IPS-NIHi7 (cell line): ENCODE data around the gene LIMCH1.

Experiments
- DNase-seq: peaks from one replicate; pipeline ENCODE4 v3.0.0; 2012; ENCODE audit warnings: mixed read lengths; ENCODE audit errors: extremely low spot score

Gene LIMCH1

DNA sequence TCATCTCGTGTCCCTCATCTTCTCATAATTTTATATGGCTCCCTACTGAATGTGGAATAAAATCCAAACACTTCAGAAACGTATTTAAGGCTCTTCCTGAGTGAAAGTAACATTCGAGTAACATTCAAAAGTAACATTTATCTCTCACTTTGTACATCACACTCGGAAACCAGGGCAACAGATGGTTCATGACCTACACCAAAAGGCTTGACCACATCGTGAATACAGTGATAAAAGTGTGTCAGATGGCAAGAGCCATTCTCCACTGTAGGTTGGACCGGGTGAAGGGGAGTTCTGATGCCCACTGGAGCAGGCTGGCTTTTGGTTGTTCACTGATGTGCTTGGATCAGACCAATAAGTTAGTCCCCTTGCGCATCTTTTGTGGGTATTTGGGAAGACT is 5.6 kb upstream of the LIMCH1 start:
- no peak for DNase-seq

- DNase-seq: no peak
These were observed 5.1 kb upstream of the LIMCH1 start for GRCh38 chr4:41532882-41533281.

- DNase-seq: no peak
These were observed 4.3 kb upstream of the LIMCH1 start for GRCh38 chr4:41533680-41534079.

- DNase-seq: no peak
These were observed 3.6 kb upstream of the LIMCH1 start for GRCh38 chr4:41534404-41534803.

GRCh38 chr4:41535911-41536371 is 2.0 kb upstream of the LIMCH1 start:
- DNase-seq: no peak

GRCh38 chr4:41537292-41537890 is 566 bp upstream of the LIMCH1 start:
- DNase-seq: no peak

- DNase-seq: no peak
These were observed 1.0 kb downstream of the LIMCH1 start for GRCh38 chr4:41538887-41539498.

GRCh38 chr4:41539711-41540110 is 1.8 kb downstream of the LIMCH1 start:
- DNase-seq: no peak

DNA sequence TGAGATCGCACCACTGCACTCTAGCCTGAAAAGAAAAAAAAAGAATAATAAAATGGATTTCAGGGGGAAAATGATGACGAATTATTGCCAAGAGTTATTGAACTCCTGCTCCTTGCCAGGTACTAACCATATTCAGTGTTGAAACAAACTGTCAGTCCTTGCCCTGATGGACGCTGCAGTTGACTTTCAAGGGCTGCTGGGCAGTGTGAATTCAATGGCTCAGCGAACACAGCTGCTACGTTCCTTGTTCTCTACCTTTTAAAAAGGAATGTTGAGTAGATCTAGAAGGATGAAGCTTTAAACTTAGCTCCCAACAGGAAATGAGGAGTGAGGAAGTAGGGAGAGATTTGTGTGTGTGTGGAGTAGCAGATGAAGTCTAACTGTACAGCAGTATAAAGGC is 2.7 kb downstream of the LIMCH1 start:
- DNase-seq: no peak

- DNase-seq: no peak
These were observed 3.7 kb downstream of the LIMCH1 start for GRCh38 chr4:41541687-41542094.

- no peak for DNase-seq
These were observed 4.7 kb downstream of the LIMCH1 start for GRCh38 chr4:41542526-41543275.

DNA sequence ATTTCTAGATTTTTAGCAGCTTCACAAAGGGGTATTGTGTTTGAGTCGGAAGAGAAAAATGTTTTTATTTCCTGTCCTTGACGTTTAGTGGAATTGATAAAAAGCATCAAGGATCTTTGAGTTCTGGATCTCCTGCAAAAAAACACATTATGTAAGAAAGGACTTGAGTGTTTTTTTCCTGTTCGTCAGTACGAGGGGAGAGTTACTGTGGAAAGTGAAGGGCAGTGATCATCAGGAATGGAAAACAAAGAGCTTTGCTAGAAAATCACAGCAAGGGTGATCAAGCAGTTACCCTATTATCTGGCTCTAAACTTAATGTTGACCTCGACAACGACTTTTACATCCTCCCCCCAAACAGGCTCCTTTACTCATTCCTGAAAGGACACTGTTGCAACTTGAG is 7.3 kb downstream of the LIMCH1 start:
- no peak for DNase-seq

DNA sequence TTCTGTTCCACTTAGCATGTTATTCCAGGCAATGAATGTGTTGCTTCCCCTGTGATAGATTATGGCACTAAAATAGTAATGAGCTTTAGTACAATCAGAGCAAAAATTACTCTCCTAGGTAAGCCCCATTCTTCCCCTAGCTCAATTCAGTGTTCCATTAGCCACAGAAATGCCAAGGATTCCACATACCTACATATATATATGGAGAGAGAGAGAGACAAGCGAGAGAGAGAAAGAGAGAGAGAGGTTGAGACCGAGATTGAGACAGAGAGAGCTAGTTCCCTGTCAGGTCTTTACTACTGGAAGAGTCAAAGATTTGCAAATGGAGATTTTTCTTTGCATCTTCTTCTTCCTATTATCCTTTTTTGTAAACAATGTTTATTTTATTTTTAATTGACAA is 8.7 kb downstream of the LIMCH1 start:
- no peak for DNase-seq

DNA sequence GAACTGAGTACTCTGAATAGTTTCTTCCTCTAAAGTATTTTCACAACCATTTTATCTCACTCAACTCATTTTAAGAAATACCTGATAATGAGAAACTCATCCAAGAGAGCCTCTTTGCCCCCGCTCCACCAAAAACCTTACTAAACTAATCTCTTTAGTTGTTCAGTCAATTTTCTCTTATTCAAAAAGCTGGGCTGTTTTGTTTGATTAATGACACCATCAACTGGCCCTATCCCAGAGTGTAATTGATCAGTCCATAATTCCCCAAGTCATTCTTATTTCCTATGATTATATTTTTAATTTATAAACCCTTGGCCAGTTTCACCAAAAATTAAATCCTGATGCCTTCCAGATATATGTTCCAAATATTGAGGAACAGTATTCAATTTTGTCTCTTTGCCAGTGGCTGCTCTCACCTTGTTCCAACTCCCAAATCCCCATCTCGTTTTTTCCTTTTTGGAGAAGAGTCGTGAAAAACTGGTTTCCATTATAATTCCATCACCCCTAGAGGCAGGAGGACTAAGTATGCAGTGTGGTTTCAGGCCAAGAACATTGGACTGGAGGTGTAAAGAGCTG is 10.4 kb downstream of the LIMCH1 start:
- DNase-seq: no peak

- DNase-seq: no peak
These were observed 11.5 kb downstream of the LIMCH1 start for GRCh38 chr4:41549478-41549877.

GRCh38 chr4:41550308-41550707 is 12.4 kb downstream of the LIMCH1 start:
- no peak for DNase-seq

- DNase-seq: no peak
These were observed 13.6 kb downstream of the LIMCH1 start for GRCh38 chr4:41551536-41551935.

DNA sequence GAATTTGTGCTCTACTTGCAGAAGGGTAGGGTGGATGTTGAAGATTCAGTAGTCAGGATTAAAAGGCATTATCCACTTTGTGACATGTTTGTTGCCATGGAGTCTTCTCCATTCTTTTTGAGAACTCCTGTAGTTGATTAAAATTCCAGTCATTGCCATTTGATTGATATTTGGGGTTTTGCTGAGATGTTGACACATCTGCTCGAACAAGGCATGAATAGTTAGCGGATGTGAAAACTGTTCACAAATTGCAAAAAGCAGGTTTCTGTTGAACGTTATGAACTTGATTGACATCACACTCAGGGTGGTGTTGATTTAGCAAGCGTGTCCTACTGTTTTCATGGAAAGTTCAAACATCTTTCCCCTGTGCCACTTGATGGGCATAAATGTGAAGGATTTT is 16.9 kb downstream of the LIMCH1 start:
- DNase-seq: no peak

DNA sequence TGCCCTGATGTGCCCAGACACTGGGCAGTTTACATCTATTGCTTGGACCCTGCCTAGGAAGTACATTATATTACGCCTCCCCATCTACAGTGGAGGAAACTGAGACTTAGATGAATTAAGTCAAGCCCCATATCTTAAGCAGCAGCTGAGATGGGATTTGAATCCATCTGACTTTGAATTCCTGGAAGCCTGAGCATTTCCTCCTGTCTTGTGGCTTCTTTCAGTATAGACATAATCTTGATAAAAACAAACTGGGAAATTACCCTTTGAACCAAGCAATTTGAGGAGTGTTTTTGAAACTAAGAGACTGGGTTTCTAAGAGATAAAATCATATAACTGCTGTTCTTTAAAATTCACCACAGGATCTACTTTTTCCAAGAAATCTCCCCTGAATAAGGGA is 18.6 kb downstream of the LIMCH1 start:
- no peak for DNase-seq

GRCh38 chr4:41559940-41560516 is 22.1 kb downstream of the LIMCH1 start:
- peak; percentile 20 for DNase-seq

DNA sequence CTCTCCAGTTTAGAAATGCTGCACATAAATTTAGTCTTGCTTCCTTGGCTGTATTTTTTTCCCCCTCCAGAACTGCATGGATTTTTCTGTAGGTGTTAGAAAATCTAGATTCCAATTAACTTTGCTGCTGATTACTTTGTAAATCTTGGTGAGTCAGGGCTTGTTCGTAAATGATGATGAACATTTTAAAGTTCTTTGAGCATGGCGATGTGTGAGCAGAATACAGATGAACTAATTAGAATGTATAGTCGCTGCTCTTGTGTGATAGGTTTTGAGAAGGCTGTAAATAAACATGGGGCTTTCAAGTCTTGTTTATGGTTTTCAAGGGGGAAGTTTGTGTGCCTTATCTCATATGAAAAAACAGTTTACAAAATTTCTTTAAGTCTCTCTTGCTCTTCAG is 23.3 kb downstream of the LIMCH1 start:
- DNase-seq: no peak

- no peak for DNase-seq
These were observed 29.2 kb downstream of the LIMCH1 start for GRCh38 chr4:41567186-41567585.
